ENCODE data around the gene ZMYND19.
A peak's percentile ranks its signal among the peaks of the same experiment; 100 is the strongest.
"Not testable (repeated sequence)": the region's sequence is repeated elsewhere in the genome, so short reads cannot be mapped to it uniquely, and the experiment has no call there.

The ZMYND19 gene

GRCh38 chr9:137553654-137554053 lies 36.7 kb downstream of the ZMYND19 start:
- DNase-seq, result not testable (repeated sequence)

- no peak for DNase-seq
These were observed 38.1 kb downstream of the ZMYND19 start for GRCh38 chr9:137552022-137552768.

GRCh38 chr9:137551264-137552021 lies 38.9 kb downstream of the ZMYND19 start, which contains the start of gene MRPL41:
TSS of gene MRPL41 (plus strand) at chr9:137551879. CDS start at chr9:137552082, 203 bp downstream.
- peak; percentile 79 for DNase-seq

- not testable (repeated sequence) for DNase-seq
These were observed 39.4 kb downstream of the ZMYND19 start for GRCh38 chr9:137550958-137551263.

GRCh38 chr9:137550231-137550621 lies 40.1 kb downstream of the ZMYND19 start, which contains the start of gene PNPLA7:
TSS of gene PNPLA7 (minus strand) at chr9:137550402. CDS start at chr9:137550197, 205 bp downstream.
- peak; percentile 37 for DNase-seq

- no peak for DNase-seq
These were observed 42.4 kb downstream of the ZMYND19 start for GRCh38 chr9:137547687-137548543.

- DNase-seq, result no peak
These were observed 45.2 kb downstream of the ZMYND19 start for GRCh38 chr9:137545123-137545522.

GRCh38 chr9:137544176-137544760 lies 46.0 kb downstream of the ZMYND19 start:
- no peak for DNase-seq

- DNase-seq, result no peak
These were observed 46.9 kb downstream of the ZMYND19 start for GRCh38 chr9:137543237-137543963.

- DNase-seq, result no peak
These were observed 47.8 kb downstream of the ZMYND19 start for GRCh38 chr9:137542486-137542885.

GRCh38 chr9:137540536-137540935 lies 49.8 kb downstream of the ZMYND19 start:
- DNase-seq, result no peak

GRCh38 chr9:137538058-137538457 lies 52.3 kb downstream of the ZMYND19 start:
- DNase-seq, result no peak

- not testable (repeated sequence) for DNase-seq
These were observed 53.6 kb downstream of the ZMYND19 start for GRCh38 chr9:137536594-137537131.

GRCh38 chr9:137535120-137535428 lies 55.2 kb downstream of the ZMYND19 start:
- no peak for DNase-seq

GRCh38 chr9:137534256-137535119 lies 55.8 kb downstream of the ZMYND19 start:
- peak; percentile 34 for DNase-seq

- not testable (repeated sequence) for DNase-seq
These were observed 57.3 kb downstream of the ZMYND19 start for GRCh38 chr9:137532891-137533468.

Measured in NCI-H1436 (cell line).